HepG2 (cell line): Measurements from ENCODE around the gene OR9A2. TPM values are rescaled to one million over a fixed set of nuclear protein-coding genes. Genes with fewer than 3 reads are reported as not detected.

Experiments
- ARNTL ChIP-seq: sonication (generic); formaldehyde crosslinking; IDR thresholded peaks from 2 replicates; pipeline ENCODE4 v1.4.0; 2020; ENCODE audit warnings: mild to moderate bottlenecking, missing genetic modification reagents
- BCLAF1 ChIP-seq: fragments of 450-650 bp; IDR thresholded peaks from 2 replicates; pipeline ENCODE4 v1.6.1; 2017; ENCODE audit warnings: mild to moderate bottlenecking
- EHMT2 ChIP-seq: fragments of 200-600 bp; sonication (generic); IDR thresholded peaks from 2 replicates; pipeline ENCODE4 v1.7.0; 2017; ENCODE audit warnings: antibody characterized with exemption, low read depth, low read length, borderline replicate concordance
- HNF4A ChIP-seq: sonication (generic); formaldehyde crosslinking; IDR thresholded peaks from 2 replicates; pipeline ENCODE4 v1.4.0; 2020; ENCODE audit warnings: missing genetic modification reagents
- KDM6A ChIP-seq: IDR thresholded peaks from 2 replicates; pipeline ENCODE4 v1.6.1; 2016; ENCODE audit warnings: low read depth
- NCOA2 ChIP-seq: sonication (generic); formaldehyde crosslinking; IDR thresholded peaks from 2 replicates; pipeline ENCODE4 v1.8.0; 2022; ENCODE audit warnings: inconsistent platforms
- PITX1 ChIP-seq: sonication (generic); formaldehyde crosslinking; IDR thresholded peaks from 2 replicates; pipeline ENCODE4 v1.5.1; 2020; ENCODE audit warnings: mild to moderate bottlenecking, missing genetic modification reagents
- RERE ChIP-seq: IDR thresholded peaks from 2 replicates; pipeline ENCODE4 v1.6.1; 2016; ENCODE audit warnings: low read depth, missing genetic modification reagents, missing compliant biosample characterization
- SKI ChIP-seq: fragments of 450-650 bp; IDR thresholded peaks from one replicate; pipeline ENCODE4 v1.6.1; 2018; ENCODE audit warnings: mild to moderate bottlenecking; ENCODE audit not compliant: partially characterized antibody
- SOX6 ChIP-seq, 2 experiments: fragments of 450-650 bp in 1 of 2; sonication (generic) in 1 of 2; formaldehyde crosslinking in 1 of 2; IDR thresholded peaks; 2 replicates each; pipeline versions ENCODE4 v1.4.0 to v1.6.1; 2017 to 2020; ENCODE audit warnings: antibody characterized with exemption in 1 of 2, mild to moderate bottlenecking in 1 of 2, missing genetic modification reagents in 1 of 2
- TBX2 ChIP-seq: sonication (generic); formaldehyde crosslinking; IDR thresholded peaks from 2 replicates; pipeline ENCODE4 v1.5.0; 2020; ENCODE audit warnings: missing genetic modification reagents, mild to moderate bottlenecking, borderline replicate concordance
- ZBTB42 ChIP-seq: sonication (generic); formaldehyde crosslinking; IDR thresholded peaks from 2 replicates; pipeline ENCODE4 v1.5.0; 2020; ENCODE audit warnings: mild to moderate bottlenecking, missing genetic modification reagents
- ZGPAT ChIP-seq: IDR thresholded peaks from 2 replicates; pipeline ENCODE4 v1.6.1; 2016; ENCODE audit warnings: mild to moderate bottlenecking
- ZMYM4 ChIP-seq: sonication (generic); formaldehyde crosslinking; IDR thresholded peaks from 2 replicates; pipeline ENCODE4 v1.8.1; 2023; ENCODE audit warnings: mild to moderate bottlenecking, missing genetic modification reagents
- ZNF609 ChIP-seq: sonication (generic); formaldehyde crosslinking; IDR thresholded peaks from 2 replicates; pipeline ENCODE4 v1.4.0; 2020; ENCODE audit warnings: mild to moderate bottlenecking, missing genetic modification reagents, borderline replicate concordance
- polyA plus RNA-seq, 8 experiments: library from polyadenylated mRNA; depleted of rRNA in 3 of 8; stranded (reverse) in 7 of 8; unstranded in 1 of 8; fragments of >200 nt; fragmentation: Illumina TruSeq in 4 of 8; extraction: Trizol in 4 of 8; gene quantifications; 2 replicates each; pipeline versions ENCODE4 v1.2.1 to v1.2.3, GENCODE V29; 2011 to 2016; ENCODE audit warnings: low read depth in 4 of 8, missing spikeins in 1 of 8, mixed read lengths in 1 of 8; ENCODE audit not compliant: insufficient read depth in 1 of 8
- total RNA-seq, 5 experiments: library from RNA; depleted of rRNA; stranded (reverse); fragments of >200 nt; fragmentation: Illumina TruSeq; extraction: Trizol; gene quantifications; 2 replicates each; pipeline ENCODE4 v1.2.3, GENCODE V29; 2016; ENCODE audit warnings: low read depth in 1 of 5

Gene OR9A2
- total and polyA plus RNA-seq, 2 of the 13 experiments (the other 11 are each of a cell fraction or from before 2014, with no cell fraction given) = not detected

GRCh38 chr7:143042790-143043271 lies 15.9 kb upstream of the OR9A2 start (continued):
- TF ChIP-seq RERE (CRISPR knock-in tag) = peak; percentile 92
- no peak for TF ChIP-seq SOX6 (IDR thresholded peaks at IDR 0.05)
- TF ChIP-seq SOX6 (CRISPR knock-in tag; IDR thresholded peaks at IDR 0.05) = peak; percentile 80
- peak; percentile 92 for TF ChIP-seq HNF4A (CRISPR knock-in tag)
- peak; percentile 62; the same call in 1 of the 2 replicates for TF ChIP-seq KDM6A (CRISPR knock-in tag)
- TF ChIP-seq ZNF609 (CRISPR knock-in tag) = peak; percentile 94
- peak; percentile 53; the same call in 1 of the 2 replicates for TF ChIP-seq ZGPAT (CRISPR knock-in tag)
- TF ChIP-seq ZMYM4 = 0 out of 2 replicates have a peak, but pooled peaks have one; percentile 14
- no peak for TF ChIP-seq ARNTL (CRISPR knock-in tag)
- TF ChIP-seq TBX2 (CRISPR knock-in tag) = peak; percentile 95
- no peak for TF ChIP-seq ZBTB42 (CRISPR knock-in tag)
- TF ChIP-seq SKI = peak; percentile 13
- TF ChIP-seq BCLAF1 = no peak
- peak; percentile 98 for TF ChIP-seq PITX1 (CRISPR knock-in tag)
- TF ChIP-seq EHMT2 = no peak
- TF ChIP-seq NCOA2 (CRISPR knock-in tag) = peak; percentile 64; the same call in 1 of the 2 replicates
